Measurements from ENCODE around the gene PLA2G2D.
"Not testable (repeated sequence)": the region's sequence is repeated elsewhere in the genome, so short reads cannot be mapped to it uniquely, and the experiment has no call there.

The PLA2G2D gene

GRCh38 chr1:20143734-20144565 lies 24.6 kb upstream of the PLA2G2D start:
- in situ Hi-C loops (cut with HindIII; ENCODE audit: low sequenced_read_pairs), result no loop called here

DNA sequence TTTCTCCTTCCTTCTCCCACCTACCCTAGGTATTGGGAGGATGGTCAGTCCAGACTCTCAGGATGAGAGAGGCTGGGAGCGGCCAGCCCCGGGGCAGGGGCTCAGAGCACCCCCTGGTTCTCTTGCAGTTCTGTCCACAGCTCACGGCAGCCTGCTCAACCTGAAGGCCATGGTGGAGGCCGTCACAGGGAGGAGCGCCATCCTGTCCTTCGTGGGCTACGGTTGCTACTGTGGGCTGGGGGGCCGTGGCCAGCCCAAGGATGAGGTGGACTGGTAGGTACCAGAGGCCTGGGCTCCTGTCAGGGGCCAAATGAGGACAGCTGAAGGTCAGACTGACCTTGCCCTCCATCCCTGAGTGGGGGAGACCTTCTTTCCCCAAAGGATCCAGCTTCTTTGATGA lies 24.0 kb upstream of the PLA2G2D start:
- in situ Hi-C loops (cut with HindIII; ENCODE audit: low sequenced_read_pairs), result no loop called here

GRCh38 chr1:20142001-20142710 lies 22.8 kb upstream of the PLA2G2D start:
- in situ Hi-C loops (cut with HindIII; ENCODE audit: low sequenced_read_pairs), result no loop called here

- in situ Hi-C loops (cut with HindIII; ENCODE audit: low sequenced_read_pairs), result no loop called here
Measured at GRCh38 chr1:20141466-20141865, 22.1 kb upstream of the PLA2G2D start.

GRCh38 chr1:20141001-20141400 lies 21.7 kb upstream of the PLA2G2D start:
- in situ Hi-C loops (cut with HindIII; ENCODE audit: low sequenced_read_pairs), result no loop called here

DNA sequence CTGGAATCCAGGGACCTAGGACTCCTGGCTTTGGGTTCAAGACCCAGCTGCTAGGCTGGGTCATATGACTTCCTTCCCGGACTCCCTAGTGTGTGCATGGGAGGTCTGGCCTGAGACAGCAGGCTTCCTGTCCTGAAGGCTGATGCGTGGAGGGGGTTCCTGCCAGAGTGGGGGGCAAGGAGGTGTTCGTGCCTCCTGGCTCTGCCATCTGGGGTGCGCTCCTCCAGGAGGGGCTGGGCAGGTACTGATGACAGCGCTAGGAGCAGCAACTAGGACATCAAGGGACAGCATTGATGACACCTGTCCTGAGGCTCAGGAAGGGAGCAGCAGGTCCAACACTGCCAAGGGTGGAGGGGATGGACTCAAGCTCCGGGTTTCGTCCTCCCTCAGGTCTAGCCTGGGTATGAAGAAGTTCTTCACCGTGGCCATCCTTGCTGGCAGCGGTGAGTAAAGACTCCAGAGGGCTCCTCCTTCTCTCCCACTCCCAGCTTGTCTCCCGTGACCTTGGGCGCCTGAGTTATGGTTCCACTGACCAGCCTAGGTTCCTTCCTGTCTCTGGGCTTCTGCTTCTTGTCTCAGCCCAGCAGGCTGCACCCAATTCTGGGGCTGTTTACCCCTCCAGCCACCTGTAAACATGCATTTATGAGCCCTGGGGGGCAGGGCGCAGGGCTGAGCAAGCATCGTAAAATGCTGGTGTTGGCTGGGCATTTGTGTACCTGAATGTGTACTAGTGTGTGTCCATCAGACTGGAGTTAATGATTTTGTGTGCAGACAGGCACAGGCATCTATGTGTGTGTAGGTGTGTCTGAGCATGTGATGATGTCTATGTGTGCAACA lies 20.7 kb upstream of the PLA2G2D start:
- in situ Hi-C loops (cut with HindIII; ENCODE audit: low sequenced_read_pairs), result no loop called here

- in situ Hi-C loops (cut with HindIII; ENCODE audit: low sequenced_read_pairs), result no loop called here
Measured at GRCh38 chr1:20138961-20139550, 19.7 kb upstream of the PLA2G2D start, which contains the start of gene PLA2G2F. Gene PLA2G2F (plus strand): TSS chr1:20139323. CDS start chr1:20139428, 105 bp downstream.

- in situ Hi-C loops (cut with HindIII; ENCODE audit: low sequenced_read_pairs), result no loop called here
Measured at GRCh38 chr1:20138346-20138745, 19.0 kb upstream of the PLA2G2D start.

- in situ Hi-C loops (cut with HindIII; ENCODE audit: low sequenced_read_pairs), result no loop called here
Measured at GRCh38 chr1:20137604-20138003, 18.3 kb upstream of the PLA2G2D start.

DNA sequence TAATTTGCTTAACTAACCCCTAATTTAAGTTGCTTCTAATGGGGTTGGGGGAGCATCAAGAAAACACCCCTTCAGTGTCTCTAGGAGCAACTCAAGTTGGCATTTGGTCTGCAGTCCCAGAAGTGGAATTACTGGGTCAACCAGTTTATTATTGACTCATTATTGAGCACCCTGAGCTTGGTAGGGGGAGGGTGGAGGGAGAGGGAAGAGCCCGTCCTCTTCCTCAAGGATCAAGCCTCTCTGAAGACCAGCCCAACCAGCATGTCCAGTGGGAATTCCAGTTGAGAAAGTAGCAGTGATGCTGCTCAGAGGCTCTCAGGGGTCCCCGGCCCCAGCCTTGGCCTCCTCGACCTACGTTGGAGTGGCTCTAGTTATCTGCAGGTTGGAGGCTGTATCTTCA lies 17.7 kb upstream of the PLA2G2D start:
- in situ Hi-C loops (cut with HindIII; ENCODE audit: low sequenced_read_pairs), result no loop called here

DNA sequence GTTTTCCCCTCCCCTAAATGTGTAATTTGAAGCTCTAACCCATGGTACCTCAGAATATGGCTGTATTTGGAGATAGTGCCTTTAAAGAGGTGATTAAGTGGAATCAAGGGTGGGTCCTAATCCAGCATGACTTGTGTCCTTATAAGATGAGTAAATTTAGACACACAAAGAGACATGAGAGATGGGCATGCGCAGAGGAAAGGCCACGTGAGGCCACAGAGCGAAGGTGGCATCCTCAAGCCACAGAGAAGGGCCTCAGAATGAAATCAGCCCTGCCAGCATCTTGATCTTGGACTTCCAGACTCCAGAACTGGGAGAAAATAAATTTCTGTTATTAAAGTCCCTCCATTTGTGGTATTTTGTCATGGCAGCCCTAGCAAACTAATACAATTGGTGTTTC lies 16.9 kb upstream of the PLA2G2D start:
- in situ Hi-C loops (cut with HindIII; ENCODE audit: low sequenced_read_pairs), result no loop called here

GRCh38 chr1:20134995-20135394 lies 15.7 kb upstream of the PLA2G2D start:
- in situ Hi-C loops (cut with HindIII; ENCODE audit: low sequenced_read_pairs), result no loop called here

DNA sequence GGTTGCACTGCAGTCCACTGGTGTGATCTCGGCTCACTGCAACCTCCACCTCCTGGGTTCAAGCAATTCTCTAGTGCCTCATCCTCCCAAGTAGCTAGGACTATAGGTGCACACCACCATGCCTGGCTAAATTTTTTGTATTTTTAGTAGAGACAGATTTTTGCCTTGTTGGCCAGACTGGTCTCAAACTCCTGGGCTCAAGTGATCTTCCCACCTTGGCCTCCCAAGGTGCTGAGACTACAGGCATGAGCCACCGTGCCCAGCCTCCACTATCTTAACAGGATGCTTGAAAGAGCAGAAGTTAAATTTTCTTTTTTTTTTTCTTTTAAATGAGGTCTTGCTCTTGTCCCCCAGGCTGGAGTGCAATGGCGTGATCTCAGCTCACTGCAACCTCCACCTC lies 11.2 kb upstream of the PLA2G2D start:
- in situ Hi-C loops (cut with HindIII; ENCODE audit: low sequenced_read_pairs), result not testable (repeated sequence)

GRCh38 chr1:20126806-20127440 lies 7.6 kb upstream of the PLA2G2D start:
- in situ Hi-C loops (cut with HindIII; ENCODE audit: low sequenced_read_pairs), result no loop called here

DNA sequence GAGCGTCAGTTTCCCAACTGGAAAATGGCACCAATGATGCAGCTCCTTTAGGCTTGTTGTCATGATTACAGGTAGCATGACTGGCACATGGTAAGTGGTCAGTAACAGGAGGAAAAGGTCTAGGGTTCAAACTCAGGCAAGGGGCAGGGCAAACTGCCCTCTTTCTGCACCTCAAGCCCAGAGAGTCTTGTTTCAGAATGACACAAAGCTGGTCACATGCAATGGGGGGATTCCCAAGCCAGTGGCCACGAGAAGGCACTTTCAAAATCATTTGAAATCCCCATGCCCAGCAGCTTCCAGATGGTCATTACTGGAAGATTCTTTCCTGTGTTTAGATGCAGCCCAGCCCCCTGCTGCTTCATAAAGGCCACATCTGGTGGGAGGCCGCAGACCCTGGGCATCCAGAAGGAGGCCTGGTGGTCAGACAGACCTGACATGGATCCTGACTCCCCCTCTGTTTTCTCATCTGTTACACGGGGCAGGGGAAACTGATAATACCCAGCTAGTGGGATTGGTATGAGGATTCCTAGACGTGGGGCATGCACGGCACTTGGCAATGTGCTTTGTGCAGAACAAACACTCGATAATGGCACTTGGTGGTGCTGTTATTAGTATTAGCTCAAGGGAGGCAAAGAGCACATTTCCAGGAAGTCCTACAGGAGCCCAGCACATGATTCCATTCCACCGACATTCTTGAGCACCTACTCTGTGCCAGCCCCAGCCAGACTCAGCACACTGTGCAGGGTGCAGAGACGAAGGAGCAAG lies 6.9 kb upstream of the PLA2G2D start:
- in situ Hi-C loops (cut with HindIII; ENCODE audit: low sequenced_read_pairs), result no loop called here

DNA sequence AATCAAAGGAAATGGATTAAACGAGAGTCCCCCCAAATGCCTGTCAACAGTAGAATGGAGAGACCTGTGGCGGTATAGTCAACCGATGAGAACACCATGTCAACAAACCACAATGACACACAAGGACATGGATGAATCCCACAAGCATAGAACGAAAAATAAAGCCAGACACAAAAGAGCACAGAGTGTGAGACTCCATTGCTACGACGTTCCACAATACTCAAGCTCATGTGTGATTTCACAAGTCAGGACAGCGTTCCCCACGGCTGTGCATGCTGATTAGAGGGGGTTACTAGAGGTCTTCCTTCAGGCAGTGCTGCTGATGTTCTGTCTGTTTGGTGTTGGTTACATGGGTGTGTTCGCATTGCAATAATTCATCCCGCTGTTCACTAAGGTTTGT lies 5.8 kb upstream of the PLA2G2D start:
- in situ Hi-C loops (cut with HindIII; ENCODE audit: low sequenced_read_pairs), result no loop called here

DNA sequence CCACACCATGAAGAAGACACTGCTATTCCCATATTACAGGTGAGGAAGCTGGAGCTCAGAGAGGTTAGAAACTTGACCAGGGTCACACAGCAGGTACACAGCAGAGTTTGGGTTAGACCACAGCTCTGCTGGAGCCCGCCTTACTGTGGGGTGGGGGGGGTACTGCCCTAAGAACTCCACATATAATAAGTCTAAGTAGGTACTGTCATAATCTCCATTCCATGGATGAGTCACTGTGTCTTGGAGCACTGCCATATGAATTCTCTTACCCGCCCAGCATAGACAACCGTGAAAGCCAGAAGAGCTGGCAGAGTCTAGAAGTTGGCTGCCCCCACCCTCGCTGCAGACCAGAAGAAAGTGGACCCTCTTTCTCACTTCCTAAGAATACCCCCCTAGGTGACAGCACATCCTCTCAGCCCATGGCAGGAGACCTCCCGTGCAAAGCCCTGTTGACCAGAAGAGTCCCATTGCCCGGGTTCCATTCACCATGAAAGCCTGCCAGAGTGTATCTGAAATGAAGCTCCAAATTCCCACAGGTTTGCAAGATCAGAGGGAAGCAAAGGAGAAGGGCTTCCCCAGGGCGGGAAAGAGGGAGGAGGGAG lies 5.2 kb upstream of the PLA2G2D start:
- in situ Hi-C loops (cut with HindIII; ENCODE audit: low sequenced_read_pairs), result no loop called here

- in situ Hi-C loops (cut with HindIII; ENCODE audit: low sequenced_read_pairs), result no loop called here
Measured at GRCh38 chr1:20123722-20124455, 4.6 kb upstream of the PLA2G2D start.

GRCh38 chr1:20120796-20121195 lies 1.5 kb upstream of the PLA2G2D start:
- in situ Hi-C loops (cut with HindIII; ENCODE audit: low sequenced_read_pairs), result no loop called here
